IMR-90 (cell line): Measurements from ENCODE around the gene BANP. TPM values are rescaled to one million over a fixed set of nuclear protein-coding genes. Genes with fewer than 3 reads are reported as not detected.

Source experiments
- ATAC-seq: fragments of 200-7000 bp; cut with Tn5 transposase; 2 replicates; pipeline ENCODE4 v1.9.1; 2020; ENCODE audit warnings: low read depth, mild to moderate bottlenecking, moderate library complexity
- BruUV-seq: library from RNA; stranded (reverse); fragments of 400-500 nt; replicated peaks from 2 replicates; lab custom pipeline; 2021; lab: Mats Ljungman, UMichigan
- CTCF ChIA-PET: fragments of 300-600 bp; formaldehyde crosslinking; extraction: SDS; loops from one replicate; lab custom pipeline; 2021; ENCODE audit warnings: antibody characterized with exemption; lab: Yijun Ruan, JAX
- POLR2A ChIA-PET: fragments of 300-600 bp; sonication (Branson Sonifier 250); formaldehyde crosslinking; loops from one replicate; lab custom pipeline; 2022; ENCODE audit warnings: antibody characterized with exemption; ENCODE audit not compliant: unreplicated experiment; lab: Charles Lee
- DNase-seq: peaks from one replicate; pipeline ENCODE4 v3.0.0; 2013
- H2AFZ ChIP-seq: replicated peaks from 2 replicates; pipeline ENCODE3; 2013; ENCODE audit warnings: low read length, mild to moderate bottlenecking; ENCODE audit not compliant: poor library complexity
- H2AK5ac ChIP-seq: 2 replicates; pipeline ENCODE4 v1.6.1; 2013; ENCODE audit warnings: low read depth, low read length, inconsistent platforms
- H2AK9ac ChIP-seq: replicated peaks from 2 replicates; pipeline ENCODE3; 2013; ENCODE audit warnings: mild to moderate bottlenecking, low read depth, low read length, moderate library complexity; ENCODE audit not compliant: poor library complexity
- H2BK120ac ChIP-seq: 2 replicates; pipeline ENCODE4 v1.6.1; 2013; ENCODE audit warnings: low read depth, low read length, inconsistent platforms
- H2BK15ac ChIP-seq: 3 replicates; pipeline ENCODE4 v1.6.1; 2013; ENCODE audit warnings: low read depth, low read length, inconsistent platforms
- H2BK20ac ChIP-seq: 2 replicates; pipeline ENCODE4 v1.6.1; 2013; ENCODE audit warnings: low read depth, mild to moderate bottlenecking, inconsistent platforms, low read length, moderate library complexity
- H2BK5ac ChIP-seq: 2 replicates; pipeline ENCODE4 v1.6.1; 2013; ENCODE audit warnings: mild to moderate bottlenecking, low read depth, low read length, inconsistent platforms; ENCODE audit not compliant: poor library complexity, severe bottlenecking
- H3K14ac ChIP-seq: replicated peaks from 2 replicates; pipeline ENCODE4 v1.6.1; 2013; ENCODE audit warnings: low read depth, low read length, inconsistent platforms
- H3K18ac ChIP-seq: 2 replicates; pipeline ENCODE4 v1.6.1; 2013; ENCODE audit warnings: low read depth, low read length, control low read depth
- H3K23ac ChIP-seq: 2 replicates; pipeline ENCODE4 v1.6.1; 2013; ENCODE audit warnings: low read depth, low read length, inconsistent platforms
- H3K27ac ChIP-seq: 2 replicates; pipeline ENCODE4 v1.5.1; 2013; ENCODE audit warnings: mild to moderate bottlenecking, control low read depth, low read length; ENCODE audit not compliant: insufficient read depth
- H3K27me3 ChIP-seq: 2 replicates; pipeline ENCODE4 v1.6.1; 2013; ENCODE audit warnings: low read length; ENCODE audit not compliant: control insufficient read depth, insufficient read depth
- H3K36me3 ChIP-seq: 2 replicates; pipeline ENCODE4 v1.6.1; 2013; ENCODE audit warnings: low read length, mixed read lengths; ENCODE audit not compliant: control insufficient read depth, insufficient read depth
- H3K4ac ChIP-seq: 2 replicates; pipeline ENCODE4 v1.6.1; 2013; ENCODE audit warnings: low read depth, low read length, inconsistent platforms
- H3K4me1 ChIP-seq: 2 replicates; pipeline ENCODE4 v1.6.1; 2013; ENCODE audit warnings: low read length, mixed read lengths; ENCODE audit not compliant: control insufficient read depth, insufficient read depth
- H3K4me2 ChIP-seq: 2 replicates; pipeline ENCODE4 v1.6.1; 2013; ENCODE audit warnings: low read depth, mild to moderate bottlenecking, control low read depth, low read length, moderate library complexity
- H3K4me3 ChIP-seq: 2 replicates; pipeline ENCODE4 v1.5.1; 2013; ENCODE audit warnings: low read depth, mild to moderate bottlenecking, control low read depth, low read length, moderate library complexity; ENCODE audit not compliant: insufficient read depth
- H3K56ac ChIP-seq: 2 replicates; pipeline ENCODE4 v1.6.1; 2013; ENCODE audit warnings: low read length, inconsistent platforms; ENCODE audit not compliant: insufficient read depth; ENCODE audit errors: extremely low read depth
- H3K79me1 ChIP-seq, 2 experiments: 2 replicates each; pipeline ENCODE4 v1.6.1; 2013; ENCODE audit warnings: low read length in 2 of 2, inconsistent platforms in 1 of 2, low read depth in 1 of 2
- H3K9ac ChIP-seq: 2 replicates; pipeline ENCODE4 v1.6.1; 2013; ENCODE audit warnings: low read depth, low read length, control low read depth
- H3K9me1 ChIP-seq: 2 replicates; pipeline ENCODE4 v1.6.1; 2013; ENCODE audit warnings: low read length, inconsistent platforms; ENCODE audit not compliant: insufficient read depth
- H3K9me3 ChIP-seq: 2 replicates; pipeline ENCODE4 v1.6.1; 2013; ENCODE audit warnings: low read length; ENCODE audit not compliant: control insufficient read depth, insufficient read depth
- H4K20me1 ChIP-seq: 2 replicates; pipeline ENCODE4 v1.6.1; 2013; ENCODE audit warnings: low read length, inconsistent platforms; ENCODE audit not compliant: insufficient read depth
- H4K5ac ChIP-seq: 2 replicates; pipeline ENCODE4 v1.6.1; 2013; ENCODE audit warnings: mild to moderate bottlenecking, low read depth, low read length, control low read depth
- H4K8ac ChIP-seq, 2 experiments: 2 replicates each; pipeline ENCODE4 v1.6.1; 2013; ENCODE audit warnings: low read depth in 2 of 2, low read length in 2 of 2, control low read depth in 1 of 2, inconsistent platforms in 1 of 2
- H4K91ac ChIP-seq: 2 replicates; pipeline ENCODE4 v1.6.1; 2013; ENCODE audit warnings: low read depth, low read length, inconsistent platforms; ENCODE audit not compliant: insufficient read depth
- BHLHE40 ChIP-seq: fragments of 150-350 bp; IDR thresholded peaks from 2 replicates; pipeline ENCODE4 v1.6.1; 2016; ENCODE audit warnings: mild to moderate bottlenecking, low read depth, low read length
- CTCF ChIP-seq: conservative IDR thresholded peaks from 2 replicates; pipeline ENCODE4 v1.5.1; 2012; ENCODE audit warnings: mild to moderate bottlenecking, low read depth, low read length, improper control_type of control experiment
- ELK1 ChIP-seq: fragments of 150-350 bp; IDR thresholded peaks from 2 replicates; pipeline ENCODE4 v1.6.1; 2016; ENCODE audit warnings: low read depth, mild to moderate bottlenecking, low read length, moderate library complexity, borderline replicate concordance
- FOS ChIP-seq: fragments of 150-350 bp; IDR thresholded peaks from 2 replicates; pipeline ENCODE4 v1.6.1; 2016; ENCODE audit warnings: low read depth, low read length
- NFE2L2 ChIP-seq: fragments of 150-350 bp; IDR thresholded peaks from 2 replicates; pipeline ENCODE4 v1.6.1; 2016; ENCODE audit warnings: low read depth, mild to moderate bottlenecking, low read length
- RFX5 ChIP-seq: IDR thresholded peaks from 2 replicates; pipeline ENCODE4 v1.8.0; 2012; ENCODE audit warnings: low read depth, mild to moderate bottlenecking, low read length, moderate library complexity
- USF2 ChIP-seq: fragments of 150-350 bp; IDR thresholded peaks from 2 replicates; pipeline ENCODE4 v1.6.1; 2017; ENCODE audit warnings: mild to moderate bottlenecking, antibody characterized with exemption, low read length, low read depth
- WGBS, 2 experiments: methylation state at CpG; one replicate each; pipeline versions ENCODE4 v1.1.5 to v1.1.7; 2013; ENCODE audit warnings: missing lambda C conversion rate in 2 of 2; ENCODE audit not compliant: insufficient read length in 1 of 2; ENCODE audit errors: extremely low coverage in 2 of 2; 5-methylcytosine and 5-hydroxymethylcytosine counted together
- dilution Hi-C: fragments of 300-500 bp; cut with HindIII; formaldehyde crosslinking; loops from one replicate; pipeline ENCODE4 v1.14.3; 2018; ENCODE audit warnings: low sequenced_read_pairs; ENCODE audit not compliant: unreplicated experiment
- in situ Hi-C: fragments of 300-500 bp; cut with MboI; formaldehyde crosslinking; loops from 3 replicates; pipeline ENCODE4 v1.14.3; 2019; ENCODE audit warnings: low sequenced_read_pairs, inconsistent platforms, mixed read lengths
- intact Hi-C: fragments of 100-400 bp; cut with micrococcal nuclease; formaldehyde crosslinking; loops from 2 replicates; pipeline ENCODE4 v1.10.0; 2022
- polyA plus RNA-seq, 3 experiments: library from polyadenylated mRNA; depleted of rRNA; stranded (reverse); fragments of >200 nt; gene quantifications; 2 replicates each; pipeline ENCODE4 v1.2.3, GENCODE V29; 2012; ENCODE audit warnings: low replicate concordance in 1 of 3
- total RNA-seq: library from RNA; depleted of rRNA; stranded (reverse); fragments of >200 nt; gene quantifications from 2 replicates; pipeline ENCODE4 v1.2.3, GENCODE V29; 2012

Gene BANP
- total and polyA plus RNA-seq, 2 of the 4 experiments (the other 2 are of a cell fraction), result 17.4 to 17.9 TPM

- Histone ChIP-seq H2AK9ac (peak overlapping the region; percentile 17), H4K8ac (no peak overlapping the region), H3K9ac (no peak overlapping the region), H3K27me3 (no peaks in the 10 kb centered on the region), H3K4me2 (no peak overlapping the region), H3K4ac (no peak overlapping the region), H3K27ac (no peak overlapping the region), H2BK20ac (no peak overlapping the region), H2BK120ac (no peak overlapping the region), H3K18ac (no peak overlapping the region), H3K14ac (no peak overlapping the region), H3K36me3 (peaks cover 6% of the 10 kb centered on the region), H2BK15ac (no peak overlapping the region), H3K9me3 (no peaks in the 10 kb centered on the region), H3K79me1 (peaks cover 0 to 19% of the 10 kb centered on the region in 2 experiments; a peak in 2 of 4 replicates), H2AK5ac (no peak overlapping the region), H4K5ac (no peak overlapping the region), H4K91ac (no peak overlapping the region), H3K23ac (no peak overlapping the region), H3K56ac (no peak overlapping the region), H4K20me1 (no peaks in the 10 kb centered on the region), H2BK5ac (no peak overlapping the region), H2AFZ (no peak overlapping the region), H3K4me1 (peaks cover 8% of the 10 kb centered on the region), H3K9me1 (peaks cover 8% of the 10 kb centered on the region; the same call in 1 of the 2 replicates), H3K4me3 (no peak overlapping the region)
- DNase-seq (no peak), ATAC-seq (no peak)
- ChIA-PET CTCF (no interaction called here), POLR2A (no interaction called here)
- WGBS, 2 experiments, result 95% methylated on average over 22 of the region's 26 CpGs; no CpG with 5 or more reads in 1 of the 2 experiments
- dilution Hi-C loops (no loop called here), in situ Hi-C loops (no loop called here), intact Hi-C loops (no loop called here)
- BruUV-seq, result no TSS peak
- TF ChIP-seq USF2, result no peak
- TF ChIP-seq BHLHE40, result no peak
- no peak for TF ChIP-seq FOS
- no peak for TF ChIP-seq CTCF
- TF ChIP-seq RFX5, result no peak
- no peak for TF ChIP-seq ELK1
- TF ChIP-seq NFE2L2, result no peak
Observed at GRCh38 chr16:88057656-88058055, 106.4 kb downstream of the BANP start.
